H1 (cell line): ENCODE data around the gene LYRM4. TPM values are rescaled to one million over a fixed set of nuclear protein-coding genes. Genes with fewer than 3 reads are reported as not detected.

Source experiments
- CTCF ChIA-PET: fragments of 300-600 bp; sonication (Branson Sonifier 250); formaldehyde crosslinking; loops from one replicate; lab custom pipeline; 2021; ENCODE audit not compliant: partially characterized antibody; lab: Charles Lee
- POLR2A ChIA-PET: fragments of 300-600 bp; sonication (Branson Sonifier 250); formaldehyde crosslinking; loops from one replicate; lab custom pipeline; 2021; ENCODE audit warnings: inconsistent platforms; ENCODE audit not compliant: partially characterized antibody; lab: Charles Lee
- DNase-seq, 2 experiments: peaks; one replicate each; pipeline versions ENCODE4 v3.0.0 to v3.0.0-alpha.2; 2010 to 2022; ENCODE audit warnings: low spot score in 2 of 2, low read depth in 1 of 2, mixed read lengths in 1 of 2
- FAIRE-seq: peaks from 2 replicates; lab custom pipeline; 2011; peaks lifted over from hg19 to GRCh38; lab: Jason Lieb, UNC
- H2AFZ ChIP-seq: 2 replicates; pipeline ENCODE4 v1.8.1; 2012; ENCODE audit warnings: low read length, inconsistent platforms
- H2AK5ac ChIP-seq: 2 replicates; pipeline ENCODE4 v1.6.1; 2013; ENCODE audit warnings: low read depth, low read length
- H2BK120ac ChIP-seq: replicated peaks from 2 replicates; pipeline ENCODE3; 2013; ENCODE audit warnings: low read depth, low read length, inconsistent platforms
- H2BK12ac ChIP-seq: 2 replicates; pipeline ENCODE4 v1.6.1; 2013; ENCODE audit warnings: low read depth, low read length
- H2BK15ac ChIP-seq: 2 replicates; pipeline ENCODE4 v1.6.1; 2013; ENCODE audit warnings: low read length
- H2BK20ac ChIP-seq: 2 replicates; pipeline ENCODE4 v1.6.1; 2013; ENCODE audit warnings: low read length
- H2BK5ac ChIP-seq: 2 replicates; pipeline ENCODE4 v1.6.1; 2013; ENCODE audit warnings: low read depth, low read length
- H3K14ac ChIP-seq: 2 replicates; pipeline ENCODE4 v1.6.1; 2013; ENCODE audit warnings: inconsistent platforms; ENCODE audit not compliant: insufficient read length
- H3K18ac ChIP-seq: 2 replicates; pipeline ENCODE4 v1.6.1; 2013; ENCODE audit warnings: low read length; ENCODE audit errors: extremely low read depth
- H3K23ac ChIP-seq: 2 replicates; pipeline ENCODE4 v1.6.1; 2013; ENCODE audit warnings: inconsistent platforms; ENCODE audit not compliant: insufficient read length
- H3K23me2 ChIP-seq: 2 replicates; pipeline ENCODE4 v1.6.1; 2013; ENCODE audit warnings: low read depth, low read length
- H3K27ac ChIP-seq: 2 replicates; pipeline ENCODE4 v1.6.1; 2011; ENCODE audit warnings: low read depth, low read length, inconsistent platforms
- H3K27me3 ChIP-seq, 4 experiments: replicated peaks in 1 of 4; 1 replicate in 1 of 4; 2 replicates in 3 of 4; pipeline versions ENCODE4 v1.6.1 to v1.8.1; 2011 to 2013; ENCODE audit warnings: low read length in 3 of 4, mild to moderate bottlenecking in 3 of 4, inconsistent platforms in 2 of 4, mixed read lengths in 2 of 4, moderate library complexity in 1 of 4; ENCODE audit not compliant: control insufficient read depth in 3 of 4, insufficient read depth in 3 of 4; ENCODE audit errors: extremely low read depth in 1 of 4
- H3K36me3 ChIP-seq, 4 experiments: 2 replicates each; pipeline versions ENCODE4 v1.6.1 to v1.8.1; 2011 to 2013; ENCODE audit warnings: mild to moderate bottlenecking in 4 of 4, low read length in 3 of 4, moderate library complexity in 2 of 4, control low read depth in 1 of 4, inconsistent platforms in 1 of 4; ENCODE audit not compliant: insufficient read depth in 4 of 4, control insufficient read depth in 2 of 4
- H3K4ac ChIP-seq: replicated peaks from 2 replicates; pipeline ENCODE3; 2013; ENCODE audit warnings: low read length, low read depth, mixed read lengths, inconsistent platforms; ENCODE audit not compliant: insufficient read length
- H3K4me1 ChIP-seq, 4 experiments: replicated peaks in 1 of 4; 1 replicate in 1 of 4; 2 replicates in 3 of 4; pipeline versions ENCODE4 v1.6.1 to v1.8.1; 2011 to 2013; ENCODE audit warnings: low read length in 3 of 4, inconsistent platforms in 2 of 4, mixed read lengths in 1 of 4; ENCODE audit not compliant: insufficient read depth in 4 of 4, control insufficient read depth in 3 of 4
- H3K4me2 ChIP-seq, 2 experiments: 2 replicates each; pipeline versions ENCODE4 v1.6.1 to v1.8.1; 2011 to 2013; ENCODE audit warnings: low read depth in 2 of 2, low read length in 2 of 2, control low read depth in 1 of 2, inconsistent platforms in 1 of 2, mild to moderate bottlenecking in 1 of 2; ENCODE audit not compliant: insufficient read depth in 1 of 2
- H3K4me3 ChIP-seq, 4 experiments: fragments of 200-600, 300-600 bp in 1 of 4; sonication (generic), shearing (Covaris generic), sonication (Bioruptor Twin) in 1 of 4; 2 replicates each; pipeline versions ENCODE4 v1.5.1 to v1.8.1; 2011 to 2016; ENCODE audit warnings: low read length in 4 of 4, low read depth in 3 of 4, control low read depth in 2 of 4, inconsistent platforms in 2 of 4, mild to moderate bottlenecking in 2 of 4, mixed read lengths in 1 of 4, moderate library complexity in 1 of 4; ENCODE audit not compliant: insufficient read depth in 2 of 4; ENCODE audit errors: extremely low read depth in 1 of 4
- H3K56ac ChIP-seq: replicated peaks from 2 replicates; pipeline ENCODE3; 2013; ENCODE audit warnings: low read depth, mild to moderate bottlenecking, mixed read lengths, low read length, inconsistent platforms; ENCODE audit not compliant: insufficient read length
- H3K79me1 ChIP-seq: 2 replicates; pipeline ENCODE4 v1.6.1; 2013; ENCODE audit warnings: low read depth, low read length, control low read depth
- H3K79me2 ChIP-seq, 2 experiments: 2 replicates each; pipeline versions ENCODE4 v1.6.1 to v1.8.1; 2012 to 2013; ENCODE audit warnings: low read length in 2 of 2, mild to moderate bottlenecking in 2 of 2, inconsistent platforms in 1 of 2; ENCODE audit not compliant: insufficient read depth in 2 of 2, control insufficient read depth in 1 of 2
- H3K9ac ChIP-seq, 4 experiments: replicated peaks in 1 of 4; 1 replicate in 1 of 4; 2 replicates in 3 of 4; pipeline versions ENCODE4 v1.6.1 to v1.8.1; 2011 to 2013; ENCODE audit warnings: low read depth in 3 of 4, low read length in 3 of 4, control low read depth in 2 of 4, mild to moderate bottlenecking in 2 of 4, moderate library complexity in 2 of 4, inconsistent platforms in 1 of 4; ENCODE audit errors: extremely low read depth in 1 of 4
- H3K9me3 ChIP-seq, 2 experiments: 2 replicates each; pipeline versions ENCODE4 v1.6.1 to v1.8.1; 2012 to 2013; ENCODE audit warnings: mild to moderate bottlenecking in 2 of 2, moderate library complexity in 2 of 2, control low read depth in 1 of 2, inconsistent platforms in 1 of 2, low read depth in 1 of 2, low read length in 1 of 2, mixed read lengths in 1 of 2; ENCODE audit not compliant: insufficient read depth in 2 of 2
- H4K20me1 ChIP-seq, 2 experiments: replicated peaks in 1 of 2; 2 replicates each; pipeline versions ENCODE3 to v1.8.1; 2011 to 2013; ENCODE audit warnings: inconsistent platforms in 2 of 2, low read length in 2 of 2, mild to moderate bottlenecking in 1 of 2; ENCODE audit not compliant: insufficient read depth in 2 of 2, control insufficient read depth in 1 of 2
- H4K5ac ChIP-seq: 2 replicates; pipeline ENCODE4 v1.6.1; 2013; ENCODE audit warnings: low read length, low read depth, mixed read lengths, inconsistent platforms; ENCODE audit not compliant: insufficient read length
- H4K8ac ChIP-seq: 2 replicates; pipeline ENCODE4 v1.8.0; 2013; ENCODE audit warnings: mild to moderate bottlenecking, moderate library complexity, low read length, inconsistent platforms; ENCODE audit not compliant: insufficient read depth; ENCODE audit errors: extremely low read depth
- H4K91ac ChIP-seq: replicated peaks from 2 replicates; pipeline ENCODE3; 2013; ENCODE audit warnings: low read length, mixed read lengths, inconsistent platforms; ENCODE audit not compliant: insufficient read length
- ASH2L ChIP-seq: fragments of 200-600, 300-600 bp; sonication (generic); IDR thresholded peaks from one replicate; pipeline ENCODE4 v1.7.1; 2017; ENCODE audit warnings: low read length
- BCL11A ChIP-seq, 2 experiments: IDR thresholded peaks; one replicate each; pipeline ENCODE4 v1.6.1; 2011; ENCODE audit warnings: low read depth in 2 of 2, low read length in 2 of 2, mild to moderate bottlenecking in 2 of 2
- CHD2 ChIP-seq: IDR thresholded peaks from 2 replicates; pipeline ENCODE4 v1.6.1; 2012; ENCODE audit warnings: low read length, improper control_type of control experiment
- E2F6 ChIP-seq: IDR thresholded peaks from 2 replicates; pipeline ENCODE4 v1.6.1; 2012; ENCODE audit warnings: inconsistent platforms
- FOSL1 ChIP-seq: IDR thresholded peaks from 2 replicates; pipeline ENCODE4 v1.6.1; 2011; ENCODE audit warnings: mild to moderate bottlenecking, low read depth, low read length, moderate library complexity; ENCODE audit not compliant: insufficient read depth
- POLR2A ChIP-seq, 2 experiments: IDR thresholded peaks; 1 replicate in 1 of 2; 2 replicates in 1 of 2; pipeline ENCODE4 v1.6.1; 2011; ENCODE audit warnings: low read depth in 2 of 2, low read length in 2 of 2, mild to moderate bottlenecking in 2 of 2; ENCODE audit errors: control extremely low read depth in 1 of 2
- POU5F1 ChIP-seq: IDR thresholded peaks from 2 replicates; pipeline ENCODE4 v1.6.1; 2011; ENCODE audit warnings: low read depth, mild to moderate bottlenecking, low read length, moderate library complexity
- RBBP5 ChIP-seq: IDR thresholded peaks from 2 replicates; pipeline ENCODE4 v1.7.1; 2012; ENCODE audit warnings: low read depth, mild to moderate bottlenecking, inconsistent platforms, low read length, moderate library complexity, borderline replicate concordance
- RNF2 ChIP-seq: fragments of 200-900, 300-1000 bp; sonication (generic); IDR thresholded peaks from 2 replicates; pipeline ENCODE4 v1.7.1; 2016; ENCODE audit warnings: borderline replicate concordance, low read depth, mild to moderate bottlenecking, antibody characterized with exemption, low read length; ENCODE audit not compliant: poor library complexity, severe bottlenecking; ENCODE audit errors: missing control alignments
- SP4 ChIP-seq: IDR thresholded peaks from 2 replicates; pipeline ENCODE4 v1.6.1; 2012; ENCODE audit warnings: low read length, inconsistent platforms
- SUZ12 ChIP-seq: fragments of 200-600 bp; sonication (generic); IDR thresholded peaks from 2 replicates; pipeline ENCODE4 v1.6.1; 2012; ENCODE audit warnings: mild to moderate bottlenecking, inconsistent platforms, low read length, moderate library complexity, mixed read lengths
- TCF12 ChIP-seq: IDR thresholded peaks from 2 replicates; pipeline ENCODE4 v1.6.1; 2011; ENCODE audit warnings: low read depth, mild to moderate bottlenecking, low read length
- ZNF274 ChIP-seq: IDR thresholded peaks from 2 replicates; pipeline ENCODE4 v1.7.0; 2012; ENCODE audit warnings: low read length, borderline replicate concordance; ENCODE audit errors: extremely low read depth
- WGBS, 2 experiments: shearing (Covaris generic) in 1 of 2; methylation state at CpG; one replicate each; pipeline versions ENCODE4 v1.1.6 to v1.1.7; 2013 to 2015; ENCODE audit warnings: low lambda C conversion rate in 2 of 2, mixed read lengths in 2 of 2, inconsistent platforms in 1 of 2, low coverage in 1 of 2, missing lambda C conversion rate in 1 of 2; ENCODE audit not compliant: insufficient replicate concordance in 2 of 2, insufficient coverage in 1 of 2, insufficient read length in 1 of 2; ENCODE audit errors: extremely low coverage in 1 of 2, missing lambda C conversion rate in 1 of 2; 5-methylcytosine and 5-hydroxymethylcytosine counted together
- polyA plus RNA-seq, 7 experiments: library from polyadenylated mRNA; depleted of rRNA in 3 of 7; stranded (reverse) in 5 of 7; unstranded in 2 of 7; fragments of >200 nt in 5 of 7; fragments of 200-250 nt in 2 of 7; gene quantifications; 1 replicate in 5 of 7; 2 replicates in 1 of 7; 4 replicates in 1 of 7; pipeline versions ENCODE4 v1.2.1 to v1.2.3, GENCODE V29; 2011 to 2013; ENCODE audit warnings: missing spikeins in 2 of 7, mixed read lengths in 2 of 7
- total RNA-seq: library from RNA; stranded (reverse); fragmentation: NEBNext Ultra II Directional; extraction: Animal tissue kit (Norgen Biotek cat#: 25700); gene quantifications from 2 replicates; pipeline ENCODE4 v1.2.1, GENCODE V29; 2021

Gene LYRM4
- total and polyA plus RNA-seq, 2 of the 8 experiments (the other 6 are each of a cell fraction or from before 2014, with no cell fraction given): 56.6 to 62.8 TPM

GRCh38 chr6:5172041-5172653 is 88.6 kb downstream of the LYRM4 start:
- H2AK5ac ChIP-seq: no peak overlapping the region
- H2BK12ac ChIP-seq: no peak overlapping the region
- no peak overlapping the region for H3K9ac ChIP-seq
- no peaks in the 10 kb centered on the region for H3K23me2 ChIP-seq
- no peak overlapping the region for H2BK20ac ChIP-seq
- no peak overlapping the region for H3K27ac ChIP-seq
- FAIRE-seq (no peak), DNase-seq (no peak)
- peaks cover 6 to 14% of the 10 kb centered on the region in 2 experiments for H4K20me1 ChIP-seq
- CTCF ChIA-PET: interaction anchor here (1.0 to 18.0 kb wide), 3 partner anchors 26 to 207 kb away, joined by 3 to 256 read pairs (median 5); no protein-coding TSS in a partner anchor
- H3K36me3 ChIP-seq: no peaks in the 10 kb centered on the region
- H3K4me1 ChIP-seq: peaks cover 0 to 4% (median 0%) of the 10 kb centered on the region in 4 experiments; a peak in 2 of 7 replicates
- no peak overlapping the region for H2BK120ac ChIP-seq
- H4K5ac ChIP-seq: no peak overlapping the region
- no peaks in the 10 kb centered on the region for H3K9me3 ChIP-seq
- H4K91ac ChIP-seq: no peak overlapping the region
- no peak overlapping the region for H3K4me2 ChIP-seq
- no peak overlapping the region for H4K8ac ChIP-seq
- 87% methylated on average over 14 of the region's 14 CpGs; no CpG with 5 or more reads in 1 of the 2 experiments for WGBS, 2 experiments
- no peak overlapping the region for H3K4me3 ChIP-seq
- POLR2A ChIA-PET: no interaction called here
- H3K79me2 ChIP-seq: no peaks in the 10 kb centered on the region
- no peak overlapping the region for H2AFZ ChIP-seq
- no peaks in the 10 kb centered on the region; a peak in 1 of 7 replicates for H3K27me3 ChIP-seq
- no peak overlapping the region for H3K14ac ChIP-seq
- no peak overlapping the region for H3K23ac ChIP-seq
- H2BK5ac ChIP-seq: no peak overlapping the region
- no peak overlapping the region for H3K18ac ChIP-seq
- H3K56ac ChIP-seq: no peak overlapping the region
- no peak overlapping the region for H2BK15ac ChIP-seq
- H3K4ac ChIP-seq: no peak overlapping the region
- no peaks in the 10 kb centered on the region; the same call in none of the 2 replicates for H3K79me1 ChIP-seq
- no peak for TF ChIP-seq POU5F1
- TF ChIP-seq SP4: no peak
- no peak for TF ChIP-seq SUZ12
- TF ChIP-seq E2F6: no peak
- TF ChIP-seq RBBP5: no peak
- TF ChIP-seq ZNF274: no peak
- no peak for TF ChIP-seq TCF12
- TF ChIP-seq POLR2A (IDR thresholded peaks at IDR 0.05; ENCODE audit: control extremely low read depth in 1 of 2, low read depth in 2 of 2, low read length in 2 of 2): no peak
- TF ChIP-seq CHD2: no peak
- TF ChIP-seq BCL11A (IDR thresholded peaks at IDR 0.05; ENCODE audit: low read depth in 2 of 2, low read length in 2 of 2): no peak
- no peak for TF ChIP-seq ASH2L
- no peak for TF ChIP-seq RNF2
- no peak for TF ChIP-seq FOSL1
